Natural killer cell (primary cell): ENCODE results near the gene CYP19A1. TPM values are rescaled to one million over a fixed set of nuclear protein-coding genes. Genes with fewer than 3 reads are reported as not detected.

Source experiments
- ATAC-seq, 3 donors: fragments of 150-1000 bp in 2 of 3; fragments of 200-7000 bp in 1 of 3; cut with Tn5 transposase; 1 replicate in 1 of 3; 2 replicates in 2 of 3; pipeline ENCODE4 v1.10.0; 2021; ENCODE audit warnings: mild to moderate bottlenecking in 2 of 3, moderate library complexity in 2 of 3
- DNase-seq, 2 donors: peaks; one replicate each; pipeline versions ENCODE4 v3.0.0 to v3.0.0-alpha.2; 2013 to 2021; ENCODE audit warnings: mixed read lengths in 1 of 2
- H3K27ac ChIP-seq: one replicate; pipeline ENCODE4 v1.5.1; 2013; ENCODE audit warnings: mild to moderate bottlenecking, low read length
- H3K27me3 ChIP-seq: one replicate; pipeline ENCODE4 v1.6.1; 2013; ENCODE audit warnings: low read length; ENCODE audit not compliant: control insufficient read depth, insufficient read depth
- H3K36me3 ChIP-seq: one replicate; pipeline ENCODE4 v1.6.1; 2013; ENCODE audit warnings: low read length; ENCODE audit not compliant: control insufficient read depth, insufficient read depth
- H3K4me1 ChIP-seq: one replicate; pipeline ENCODE4 v1.6.1; 2013; ENCODE audit warnings: low read length; ENCODE audit not compliant: control insufficient read depth, insufficient read depth
- H3K4me3 ChIP-seq: one replicate; pipeline ENCODE4 v1.5.1; 2013; ENCODE audit warnings: low read length
- H3K9me3 ChIP-seq: one replicate; pipeline ENCODE4 v1.6.1; 2013; ENCODE audit warnings: low read length; ENCODE audit not compliant: control insufficient read depth, insufficient read depth
- H3K27ac Mint-ChIP-seq, 2 donors: one replicate each; pipeline ENCODE4 v1.8.0; 2022; ENCODE audit warnings: mild to moderate bottlenecking in 2 of 2, mixed read lengths in 2 of 2, moderate library complexity in 1 of 2
- H3K27me3 Mint-ChIP-seq, 2 donors: one replicate each; pipeline ENCODE4 v1.8.0; 2022; ENCODE audit warnings: low read depth in 2 of 2, mixed read lengths in 2 of 2
- H3K36me3 Mint-ChIP-seq: one replicate; pipeline ENCODE4 v1.8.0; 2022; ENCODE audit warnings: mixed read lengths
- H3K4me1 Mint-ChIP-seq, 2 donors: one replicate each; pipeline ENCODE4 v1.8.0; 2022; ENCODE audit warnings: mixed read lengths in 2 of 2
- H3K4me3 Mint-ChIP-seq: one replicate; pipeline ENCODE4 v1.8.0; 2022; ENCODE audit warnings: mild to moderate bottlenecking, moderate library complexity, mixed read lengths
- H3K9me3 Mint-ChIP-seq, 2 donors: one replicate each; pipeline ENCODE4 v1.8.0; 2022; ENCODE audit warnings: mixed read lengths in 2 of 2
- CTCF ChIP-seq: fragments of 200-600 bp; IDR thresholded peaks from one replicate; pipeline ENCODE4 v1.8.0; 2022; ENCODE audit warnings: antibody characterized with exemption
- WGBS: methylation state at CpG from one replicate; pipeline ENCODE4 v1.1.7; 2013; ENCODE audit warnings: missing lambda C conversion rate; ENCODE audit not compliant: insufficient coverage; 5-methylcytosine and 5-hydroxymethylcytosine counted together
- intact Hi-C: fragments of 100-400 bp; cut with micrococcal nuclease; formaldehyde crosslinking; loops from one replicate; pipeline ENCODE4 v1.14.2; 2022
- total RNA-seq, 4 donors: library from RNA; stranded (reverse); fragments of 120-200 nt in 1 of 4; gene quantifications; one replicate each; pipeline versions ENCODE4 v1.2.3 to v1.2.4, GENCODE V29; 2013 to 2022

Gene CYP19A1
- total RNA-seq, 3 donors from 2014 or later (not counting 1 experiment from before 2014, with no cell fraction given) = not detected

- no peaks in the 10 kb centered on the region for H3K4me1 Mint-ChIP-seq
- no peaks in the 10 kb centered on the region for H3K4me1 ChIP-seq
- H3K27ac ChIP-seq = no peak overlapping the region
- H3K36me3 ChIP-seq = no peaks in the 10 kb centered on the region
- H3K4me3 Mint-ChIP-seq = no peak overlapping the region
- no peak overlapping the region for H3K4me3 ChIP-seq
- 84% methylated on average over 4 of the region's 7 CpGs for WGBS
- peaks cover 0 to 6% of the 10 kb centered on the region in 2 donors for H3K27me3 Mint-ChIP-seq
- H3K9me3 ChIP-seq = no peaks in the 10 kb centered on the region
- no peak overlapping the region for H3K27ac Mint-ChIP-seq
- H3K27me3 ChIP-seq = no peaks in the 10 kb centered on the region
- intact Hi-C loops = no loop called here
- no peaks in the 10 kb centered on the region for H3K9me3 Mint-ChIP-seq
- no peak for TF ChIP-seq CTCF
- H3K36me3 Mint-ChIP-seq = no peaks in the 10 kb centered on the region
- ATAC-seq (no peak), DNase-seq (no peak)
These were observed 14.6 kb downstream of the CYP19A1 start for GRCh38 chr15:51323749-51324148.

- Mint-ChIP-seq H3K27me3 (peaks cover 0 to 6% of the 10 kb centered on the region in 2 donors), H3K9me3 (no peaks in the 10 kb centered on the region), H3K36me3 (no peaks in the 10 kb centered on the region), H3K4me1 (no peaks in the 10 kb centered on the region), H3K27ac (no peak overlapping the region), H3K4me3 (no peak overlapping the region)
- intact Hi-C loops = no loop called here
- no peak for TF ChIP-seq CTCF
- Histone ChIP-seq H3K27me3 (no peaks in the 10 kb centered on the region), H3K36me3 (no peaks in the 10 kb centered on the region), H3K27ac (no peak overlapping the region), H3K4me3 (no peak overlapping the region), H3K9me3 (no peaks in the 10 kb centered on the region), H3K4me1 (no peaks in the 10 kb centered on the region)
- DNase-seq (no peak), ATAC-seq (no peak)
- WGBS = 80% methylated on average over 1 of the region's 1 CpG
These were observed 15.6 kb downstream of the CYP19A1 start for GRCh38 chr15:51322621-51323296.

GRCh38 chr15:51321316-51321715 lies 17.1 kb downstream of the CYP19A1 start:
- no peaks in the 10 kb centered on the region for H3K9me3 ChIP-seq
- H3K4me3 ChIP-seq = no peak overlapping the region
- no peak for ATAC-seq
- H3K9me3 Mint-ChIP-seq = no peaks in the 10 kb centered on the region
- WGBS = 68% methylated on average over 4 of the region's 4 CpGs
- H3K4me3 Mint-ChIP-seq = no peak overlapping the region
- peaks cover 0 to 6% of the 10 kb centered on the region in 2 donors for H3K27me3 Mint-ChIP-seq
- H3K36me3 Mint-ChIP-seq = no peaks in the 10 kb centered on the region
- TF ChIP-seq CTCF = no peak
- H3K27ac ChIP-seq = no peak overlapping the region
- H3K36me3 ChIP-seq = no peaks in the 10 kb centered on the region
- no peaks in the 10 kb centered on the region for H3K4me1 ChIP-seq
- no peak for DNase-seq
- H3K27ac Mint-ChIP-seq = no peak overlapping the region
- intact Hi-C loops = no loop called here
- H3K27me3 ChIP-seq = no peaks in the 10 kb centered on the region
- H3K4me1 Mint-ChIP-seq = no peaks in the 10 kb centered on the region

- H3K27ac ChIP-seq = no peak overlapping the region
- TF ChIP-seq CTCF = no peak
- WGBS = 89% methylated on average over 2 of the region's 2 CpGs
- no peak overlapping the region for H3K27ac Mint-ChIP-seq
- ATAC-seq (no peak), DNase-seq (no peak)
- no peak overlapping the region for H3K4me3 ChIP-seq
- no peaks in the 10 kb centered on the region for H3K9me3 ChIP-seq
- no peaks in the 10 kb centered on the region for H3K36me3 ChIP-seq
- H3K27me3 ChIP-seq = no peaks in the 10 kb centered on the region
- H3K36me3 Mint-ChIP-seq = no peaks in the 10 kb centered on the region
- no peaks in the 10 kb centered on the region for H3K9me3 Mint-ChIP-seq
- peaks cover 0 to 6% of the 10 kb centered on the region in 2 donors for H3K27me3 Mint-ChIP-seq
- no peak overlapping the region for H3K4me3 Mint-ChIP-seq
- intact Hi-C loops = no loop called here
- no peaks in the 10 kb centered on the region for H3K4me1 Mint-ChIP-seq
- no peaks in the 10 kb centered on the region for H3K4me1 ChIP-seq
These were observed 17.6 kb downstream of the CYP19A1 start for GRCh38 chr15:51320843-51321242.
